ENCODE data around the gene CCDC60.
A peak's percentile ranks its signal among the peaks of the same experiment; 100 is the strongest.

The CCDC60 gene

DNA sequence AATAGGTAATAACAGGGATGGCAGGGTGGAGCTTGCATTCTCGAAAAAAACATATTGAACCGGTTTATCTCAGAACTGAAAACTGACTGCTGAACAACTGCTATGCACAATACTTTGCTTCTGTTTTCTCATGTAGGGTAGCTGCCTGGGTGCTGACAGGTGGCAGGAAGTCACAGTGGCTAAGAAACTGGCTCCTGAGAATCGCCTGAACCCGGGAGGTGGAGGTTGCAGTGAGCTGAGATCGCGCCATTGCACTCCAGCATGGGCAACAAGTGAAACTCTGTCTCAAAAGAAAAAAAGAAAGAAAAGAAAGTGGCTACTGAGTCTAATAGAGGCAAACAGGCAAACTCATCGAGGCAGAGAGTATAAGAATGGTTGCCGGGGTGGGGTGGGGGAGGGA, 113.1 kb downstream of the CCDC60 start:
- DNase-seq: no peak

DNA sequence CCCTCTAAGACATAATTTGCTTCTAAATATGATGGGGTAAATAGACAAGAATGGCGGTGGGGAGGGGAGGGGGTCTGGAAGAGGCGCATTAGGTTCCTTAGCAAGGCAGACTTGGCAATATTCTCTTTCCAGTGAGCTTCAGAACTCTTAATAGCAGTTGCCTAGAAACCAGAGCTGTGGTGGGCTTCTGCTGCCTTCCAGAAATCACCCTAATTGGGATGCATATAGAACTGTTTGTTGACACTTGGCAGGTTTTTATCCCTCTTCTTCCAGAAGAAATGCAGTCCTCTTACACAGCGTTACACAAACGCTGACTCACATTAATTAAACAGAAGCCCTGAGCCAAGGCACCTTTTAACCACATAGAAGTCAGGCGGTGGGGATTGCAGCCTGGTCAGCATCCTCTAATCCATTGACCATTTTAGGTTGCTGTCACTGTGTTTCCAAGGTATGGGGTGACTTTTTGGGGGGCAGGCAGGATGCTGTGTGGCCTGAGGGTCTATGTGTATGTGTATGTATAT, 114.1 kb downstream of the CCDC60 start:
- DNase-seq: no peak

DNA sequence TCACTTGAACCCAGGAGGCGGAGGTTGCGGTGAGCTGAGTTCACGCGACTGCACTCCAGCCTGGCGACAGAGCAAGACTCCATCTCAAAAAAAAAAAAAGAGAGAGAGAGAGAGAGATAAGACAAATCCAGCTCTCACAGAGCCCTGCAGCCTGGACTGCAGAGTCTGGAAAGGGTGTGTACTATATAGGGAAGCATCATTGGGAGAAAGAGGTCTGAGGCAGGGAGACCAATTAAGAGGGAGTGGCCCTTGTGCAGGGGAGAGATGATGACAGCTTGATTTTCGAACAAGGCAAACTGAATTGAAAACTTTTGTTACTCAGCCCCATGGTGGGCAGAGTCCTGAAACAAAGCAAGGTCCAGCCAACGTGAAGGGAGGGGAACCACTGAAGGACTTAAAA, 116.2 kb downstream of the CCDC60 start:
- no peak for DNase-seq

DNA sequence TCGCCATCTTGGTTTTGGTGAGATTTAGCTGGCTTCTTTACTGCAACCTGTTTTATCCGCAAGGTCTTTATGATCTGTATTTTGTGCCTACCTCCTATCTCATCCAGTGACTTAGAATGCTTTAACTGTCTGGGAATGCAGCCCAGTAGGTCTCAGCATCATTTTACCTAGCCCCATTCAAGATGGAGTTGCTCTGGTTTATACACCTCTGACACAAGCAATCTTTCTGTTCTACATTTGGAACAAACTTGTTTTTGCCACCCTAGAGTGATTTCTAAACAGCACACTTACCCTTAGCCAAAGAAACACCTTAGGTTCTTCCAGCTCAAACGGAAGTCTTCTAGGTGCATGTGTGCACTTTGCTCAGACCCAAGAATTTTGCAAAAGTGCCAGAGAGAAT, 122.3 kb downstream of the CCDC60 start:
- no peak for DNase-seq

DNA sequence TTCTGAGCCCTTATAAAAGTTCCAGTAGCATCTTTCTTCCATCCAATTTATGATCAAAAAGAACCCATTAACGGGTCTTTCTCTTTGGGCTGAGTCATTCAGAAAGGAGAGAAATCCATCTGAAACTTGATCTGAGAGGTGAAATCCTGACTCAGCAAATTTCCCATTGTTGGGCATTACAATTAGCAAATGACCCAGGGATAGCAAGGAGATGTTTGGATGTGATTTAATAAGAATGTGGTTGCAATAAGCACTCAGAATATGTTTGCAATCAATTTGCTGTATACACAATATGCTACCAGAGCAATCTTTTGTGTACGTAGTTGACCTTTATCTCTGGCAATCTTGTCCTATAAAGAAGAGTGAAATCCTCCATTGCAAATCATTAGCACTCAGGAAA, 122.7 kb downstream of the CCDC60 start:
- DNase-seq: no peak

DNA sequence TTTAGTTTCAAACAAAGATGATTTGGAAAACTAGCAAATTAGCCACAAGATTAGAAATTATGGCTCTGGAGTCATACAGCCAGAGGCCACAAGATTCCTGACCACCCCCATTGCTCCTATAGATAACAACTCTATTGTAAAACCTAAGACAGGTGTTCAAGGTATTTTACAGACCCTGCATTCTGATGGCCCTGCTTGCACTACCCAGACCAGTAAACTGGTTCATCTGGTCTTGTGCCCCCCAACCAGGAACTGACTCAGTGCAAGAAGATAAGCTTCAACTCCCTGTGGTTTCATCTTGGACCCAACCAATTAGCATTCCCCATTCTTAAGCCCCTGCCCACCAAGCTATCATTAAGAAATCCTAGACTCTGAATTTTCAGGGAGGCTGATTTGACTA, 125.0 kb downstream of the CCDC60 start:
- no peak for DNase-seq

DNA sequence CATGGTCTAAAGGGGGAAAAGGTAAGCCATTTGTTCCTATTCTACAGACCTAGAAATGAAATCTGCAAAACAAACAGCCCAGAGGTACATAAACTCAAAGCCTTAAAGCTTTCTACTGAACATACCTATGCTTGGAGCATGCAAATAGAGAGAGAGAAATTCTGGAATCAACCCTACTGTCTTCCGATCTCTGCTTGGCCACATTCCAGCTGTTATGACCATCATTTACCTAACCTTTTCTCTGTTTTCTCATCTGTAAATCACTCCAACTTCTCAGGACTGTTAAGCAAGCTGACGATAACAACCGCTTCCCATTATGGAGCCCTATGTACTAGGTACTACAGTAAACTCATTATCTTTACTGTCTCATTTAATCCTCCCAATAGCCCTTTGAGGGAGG, 126.3 kb downstream of the CCDC60 start:
- no peak for DNase-seq

DNA sequence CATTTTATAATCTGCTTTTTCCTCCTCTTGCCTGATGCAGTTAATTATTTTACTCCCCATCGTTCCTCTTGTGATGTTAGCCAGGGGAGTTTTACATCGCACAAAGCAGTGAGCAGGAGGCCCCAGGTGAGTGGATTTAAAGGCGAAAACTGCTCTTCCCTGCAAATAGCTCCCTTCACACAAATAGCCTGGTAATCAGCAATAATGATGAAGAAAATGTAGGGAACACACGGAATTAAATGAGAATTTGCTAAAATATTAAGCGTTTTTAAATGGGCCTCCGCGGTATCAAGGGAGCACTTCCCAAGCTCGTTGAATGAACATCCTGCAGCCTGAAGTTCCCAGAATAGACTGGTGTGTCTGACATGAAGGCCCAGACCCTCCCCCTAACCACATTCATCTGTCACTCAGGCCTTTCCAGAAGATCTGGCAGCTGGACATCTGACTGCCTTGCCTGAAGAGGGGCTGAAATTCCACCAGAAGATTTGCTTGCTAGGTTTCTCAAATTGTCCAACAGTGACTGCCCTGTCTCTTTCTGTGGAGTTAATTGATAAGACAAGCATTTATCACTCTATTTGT, 127.2 kb downstream of the CCDC60 start:
- no peak for DNase-seq

DNA sequence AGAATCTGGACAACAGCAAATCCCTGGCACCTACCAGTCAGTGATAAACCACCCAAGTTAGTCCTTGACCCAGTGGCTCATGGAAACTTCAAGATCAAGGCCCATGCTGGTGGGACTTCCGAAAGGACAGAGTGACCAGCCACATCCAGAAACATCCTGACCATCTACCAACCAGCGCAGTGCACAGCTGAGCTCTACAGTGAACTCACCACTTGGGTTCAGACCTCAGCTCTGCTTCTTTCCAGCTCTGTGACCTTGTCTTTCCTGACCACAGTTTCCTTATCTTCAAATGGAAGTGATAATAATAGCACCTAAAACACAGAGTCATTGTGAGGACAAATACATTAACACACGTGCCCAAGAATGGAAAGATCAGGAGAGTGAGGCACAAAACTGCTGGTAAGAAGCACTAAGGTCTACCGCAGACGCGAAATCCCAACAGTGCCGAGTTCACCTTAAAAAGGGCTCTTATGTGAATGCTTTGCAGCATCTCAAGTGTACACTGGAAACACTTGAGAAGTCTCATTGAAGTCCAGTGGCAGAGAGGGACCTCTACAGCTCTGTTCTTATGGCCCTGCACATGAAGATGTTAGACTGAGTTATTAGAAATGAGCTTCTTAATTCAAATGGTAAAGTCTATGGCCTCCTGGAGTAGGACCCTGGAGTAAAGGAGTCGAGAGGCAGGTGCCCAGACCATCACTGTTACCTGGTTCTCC, 128.8 kb downstream of the CCDC60 start:
- no peak for DNase-seq

DNA sequence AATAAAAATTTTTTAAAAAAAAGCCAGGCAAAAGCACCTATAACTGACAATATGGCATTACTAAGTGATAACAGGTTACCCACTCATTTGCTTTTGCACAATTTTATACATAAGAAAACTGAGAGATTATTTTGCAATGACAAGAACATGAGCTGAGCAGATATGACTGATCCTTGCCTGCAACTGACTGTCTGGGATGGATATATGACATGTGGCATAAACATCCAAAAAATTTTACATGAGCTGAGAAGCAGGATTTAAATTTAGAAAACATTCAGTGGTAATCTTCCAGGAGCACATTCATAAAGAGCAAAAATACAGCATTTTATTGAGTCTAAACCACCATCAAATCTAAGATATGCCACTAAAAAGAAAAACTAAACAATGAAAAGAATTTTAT, 133.8 kb downstream of the CCDC60 start:
- no peak for DNase-seq

DNA sequence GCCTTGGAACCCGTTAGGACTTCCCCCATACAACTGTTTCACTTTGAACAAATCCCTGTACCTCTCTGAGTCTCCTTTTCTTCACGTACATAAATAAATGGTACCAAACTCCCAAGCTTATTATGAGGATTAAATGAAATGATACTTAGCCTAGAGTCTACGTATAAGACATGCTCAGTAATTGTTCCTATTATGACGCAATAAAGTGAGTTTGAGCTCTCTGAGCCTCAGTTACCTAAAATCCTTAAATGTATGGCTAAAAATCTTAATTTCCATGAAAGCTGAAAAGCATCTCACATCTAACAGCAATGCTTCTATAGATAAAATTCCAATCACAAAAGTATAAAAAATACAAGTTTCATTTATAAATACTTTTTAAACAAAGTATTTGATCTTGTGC, 141.1 kb downstream of the CCDC60 start:
- no peak for DNase-seq

DNA sequence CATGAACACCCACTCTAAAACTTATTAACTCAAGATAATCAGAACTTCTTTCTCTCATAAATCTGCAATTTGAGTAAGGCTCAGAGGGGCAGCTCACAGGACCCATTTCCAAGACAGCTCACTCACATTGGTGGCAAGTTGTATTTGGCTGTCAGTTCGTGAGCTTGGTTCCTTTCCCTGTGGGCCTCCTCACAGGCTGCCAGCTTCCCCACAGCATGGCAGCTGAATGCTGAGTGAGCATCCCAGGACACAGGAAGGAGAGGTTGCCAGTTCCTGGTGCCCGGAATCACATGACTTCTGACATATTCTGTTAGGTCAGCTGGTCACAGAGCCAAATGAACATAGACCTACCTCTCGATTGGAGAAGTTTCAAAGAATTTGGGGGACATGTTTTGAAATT, 142.4 kb downstream of the CCDC60 start:
- no peak for DNase-seq

DNA sequence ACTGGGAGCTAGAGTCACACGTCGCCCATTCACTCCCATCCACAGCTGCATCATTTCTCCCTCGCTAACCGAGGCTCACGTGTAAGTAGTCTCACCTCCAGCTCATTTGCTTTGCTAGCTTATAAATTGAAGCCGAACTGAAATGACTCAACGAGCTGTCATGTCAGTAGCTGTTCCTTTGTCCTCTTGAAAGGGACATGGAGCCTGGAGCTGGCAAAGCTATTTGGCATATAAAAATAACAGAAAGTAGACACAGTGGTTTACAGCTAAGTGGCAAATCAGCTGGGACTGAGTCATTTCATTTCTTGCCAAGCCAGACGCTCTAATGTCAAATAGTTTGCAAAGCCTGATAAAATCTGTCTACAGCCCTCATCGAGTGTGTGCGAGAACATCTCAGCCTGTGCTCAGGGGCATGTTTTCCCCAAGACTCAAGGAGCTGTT, 144.6 kb downstream of the CCDC60 start:
- no peak for DNase-seq

DNA sequence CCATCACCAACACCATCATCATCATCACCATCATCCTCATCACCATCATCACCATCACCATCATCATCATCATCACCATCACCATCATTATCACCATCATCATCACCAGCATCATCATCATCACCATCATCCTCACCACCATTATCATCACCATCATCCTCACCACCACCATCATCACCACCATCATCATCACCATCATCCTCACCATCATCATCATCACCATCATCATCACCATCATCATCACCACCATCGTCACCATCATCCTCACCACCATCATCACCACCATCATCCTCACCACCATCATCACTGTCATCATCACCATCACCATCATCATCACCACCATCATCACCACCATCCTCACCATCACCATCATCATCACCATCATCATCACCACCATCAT, 146.0 kb downstream of the CCDC60 start:
- no peak for DNase-seq

DNA sequence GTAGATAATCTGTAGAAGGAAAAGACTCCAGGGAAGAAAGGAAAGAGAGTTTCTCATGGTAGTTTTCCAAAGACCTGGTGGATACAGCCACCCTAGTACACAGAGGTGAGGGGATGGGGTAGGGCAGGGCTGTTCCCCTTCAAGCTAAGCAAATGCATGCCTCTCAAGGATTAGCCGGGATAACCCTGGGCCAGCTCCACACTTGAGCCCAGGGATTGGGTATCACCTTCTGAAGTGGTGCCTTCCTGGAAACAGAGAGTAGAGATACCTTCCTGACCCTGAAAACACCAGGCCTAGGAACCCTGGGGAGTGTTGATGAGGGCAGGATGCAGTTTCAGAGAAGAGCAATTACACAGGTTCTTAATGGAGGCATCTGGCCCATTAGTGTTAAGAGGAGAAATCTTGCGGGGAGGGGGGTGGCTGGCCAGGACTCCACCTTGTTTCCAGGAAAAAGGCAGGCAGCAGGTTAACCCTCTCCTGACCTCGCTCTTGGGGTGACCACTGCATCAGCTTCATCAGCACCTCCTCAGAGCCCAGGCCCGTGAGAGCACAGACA, 152.1 kb downstream of the CCDC60 start:
- DNase-seq: no peak

DNA sequence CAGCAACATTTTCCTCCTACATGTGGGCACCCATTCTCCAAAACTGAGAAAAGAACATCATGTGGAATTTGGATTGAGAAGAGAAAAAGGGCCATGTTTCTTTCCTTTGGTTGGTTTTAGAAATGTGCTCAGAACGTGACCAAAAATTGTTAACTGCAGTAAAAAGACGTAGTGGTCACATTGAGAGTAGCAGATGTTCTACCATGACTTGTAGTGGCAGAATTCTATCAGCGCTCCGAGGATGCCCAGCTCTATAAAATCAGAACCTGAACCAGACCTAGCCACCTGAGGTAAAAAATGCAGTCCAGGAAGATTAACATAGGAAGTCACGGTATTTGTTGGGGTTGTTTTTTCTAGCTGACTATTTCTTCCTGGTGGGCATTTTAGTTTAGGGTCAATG, 157.3 kb downstream of the CCDC60 start:
- no peak for DNase-seq

DNA sequence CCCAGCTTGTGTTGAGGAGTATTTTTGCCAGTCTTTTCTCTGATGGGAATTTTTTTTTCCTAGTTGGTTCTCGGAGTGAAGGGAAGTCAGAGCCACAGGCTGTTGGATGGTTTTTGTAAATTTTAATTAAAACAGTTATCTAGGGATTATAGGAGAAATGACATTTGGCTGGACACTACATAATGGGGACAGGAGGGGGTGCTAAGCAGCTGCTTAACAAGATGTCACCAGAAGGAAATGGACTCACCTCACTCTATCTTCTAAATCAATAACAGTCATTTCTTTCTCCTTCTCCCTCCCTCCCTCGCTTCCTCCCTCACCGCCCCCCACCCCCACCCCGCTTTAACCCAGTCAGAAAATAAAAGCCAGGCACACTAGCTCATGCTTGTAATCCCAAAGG, 165.7 kb downstream of the CCDC60 start:
- peak; percentile 2 for DNase-seq

DNA sequence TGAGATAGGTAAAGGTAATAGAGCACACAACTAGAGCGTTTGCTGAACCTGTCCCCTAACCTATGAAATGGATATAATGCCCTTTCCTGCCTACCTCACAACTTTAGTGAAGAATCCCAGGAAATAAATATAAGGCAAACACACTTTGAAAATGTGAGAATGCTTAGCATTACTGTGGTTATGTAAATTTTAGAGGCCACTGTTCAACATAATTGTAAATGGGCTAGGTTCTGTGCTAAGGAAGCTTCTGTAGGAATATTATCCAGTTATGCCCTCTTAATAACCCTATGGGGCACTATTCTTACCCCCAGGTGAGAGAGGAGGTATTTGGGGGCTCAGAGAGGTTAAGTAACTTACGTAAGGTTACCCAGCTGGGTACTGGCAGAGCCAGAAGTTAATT, 166.5 kb downstream of the CCDC60 start:
- no peak for DNase-seq

DNA sequence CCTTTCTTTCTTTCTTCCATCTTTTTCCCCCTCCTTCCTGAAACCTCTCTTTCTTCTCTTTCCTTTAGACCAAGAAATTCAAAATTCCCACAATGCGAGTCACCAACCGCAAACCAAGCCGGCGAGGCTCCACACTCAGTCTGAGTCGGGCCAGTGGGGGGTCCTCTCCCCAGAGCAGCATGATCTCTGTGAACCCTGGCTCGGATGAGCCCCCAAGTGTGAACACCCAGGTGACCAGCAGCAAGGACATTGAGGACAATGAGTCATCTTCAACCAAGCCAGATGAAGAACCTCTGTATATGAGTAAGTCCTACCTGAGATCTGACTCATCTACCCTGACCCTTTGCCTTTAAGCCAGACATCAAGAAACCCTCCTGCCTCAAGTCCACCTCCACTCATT, 170.5 kb downstream of the CCDC60 start:
- no peak for DNase-seq

DNA sequence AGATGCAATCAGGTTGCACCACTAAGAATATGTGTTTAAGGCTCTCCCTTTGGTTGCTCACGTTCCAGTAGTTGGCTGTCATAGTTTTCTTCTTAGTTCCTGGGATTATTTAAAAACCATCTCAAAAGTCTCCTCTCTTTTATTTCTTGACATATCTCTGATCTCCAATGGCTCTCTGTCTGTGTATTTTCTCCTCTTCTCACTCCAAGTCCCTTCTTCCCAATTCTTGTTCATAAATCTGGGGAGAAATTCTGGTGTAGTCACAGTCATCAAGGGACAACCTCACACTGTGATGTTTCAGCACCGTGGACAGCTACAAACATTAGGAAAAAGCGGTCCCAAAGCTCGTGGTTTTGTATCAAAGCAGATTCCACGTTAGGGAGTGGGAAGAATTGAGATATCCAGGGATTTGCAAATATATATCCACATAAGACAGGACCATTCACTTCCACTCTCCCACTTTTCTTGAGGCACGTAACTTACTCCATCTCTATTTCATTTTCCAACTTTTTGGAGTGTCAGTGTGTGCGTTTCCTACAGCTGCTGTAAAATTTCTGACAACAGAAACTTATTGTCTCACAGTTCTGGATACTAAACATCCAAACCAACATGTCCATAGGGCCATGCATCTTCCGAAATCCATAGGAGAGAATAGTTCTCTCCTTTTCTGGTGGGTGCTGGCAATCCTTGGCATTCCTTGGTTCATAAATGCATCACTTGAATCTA, 178.4 kb downstream of the CCDC60 start:
- peak; percentile 48 for DNase-seq

DNA sequence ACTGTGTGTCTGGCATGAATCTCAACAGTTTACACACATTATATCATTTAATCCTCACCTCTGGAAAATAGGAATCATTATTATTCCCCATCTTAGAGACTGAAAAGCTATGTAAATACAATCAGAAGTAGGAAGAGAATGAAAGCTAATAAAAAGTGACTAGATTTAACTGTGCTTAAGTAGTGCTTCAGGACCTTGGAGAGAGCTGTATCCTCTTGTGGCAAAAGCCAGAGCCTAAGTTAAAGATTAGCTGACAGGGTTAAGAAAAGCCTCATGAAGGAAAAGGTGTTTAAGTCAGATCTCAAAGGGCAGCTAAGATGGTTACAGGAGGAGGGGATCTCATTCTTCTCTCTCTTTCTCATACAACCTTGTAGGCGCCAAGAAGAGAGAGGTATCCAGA, 193.7 kb downstream of the CCDC60 start:
- peak; percentile 50 for DNase-seq

DNA sequence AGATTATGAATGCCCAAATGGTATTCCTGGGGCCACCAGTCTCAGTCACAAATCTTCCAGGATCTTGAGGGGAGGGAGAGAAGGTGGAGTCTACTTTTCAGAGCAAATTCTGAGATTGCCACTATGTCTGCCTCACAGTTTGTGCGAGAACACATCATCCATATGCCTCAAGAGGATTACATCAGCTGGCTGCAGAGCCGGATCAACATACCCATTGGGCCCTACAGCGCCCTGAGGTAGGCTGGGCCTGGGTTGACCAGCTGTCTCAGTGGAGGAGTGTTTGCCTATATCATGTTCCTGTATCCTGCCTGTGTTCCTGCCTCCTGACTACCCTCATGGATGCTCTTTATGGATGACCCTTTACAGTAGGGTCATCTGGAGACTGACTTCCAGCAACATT, 205.9 kb downstream of the CCDC60 start:
- DNase-seq: no peak

DNA sequence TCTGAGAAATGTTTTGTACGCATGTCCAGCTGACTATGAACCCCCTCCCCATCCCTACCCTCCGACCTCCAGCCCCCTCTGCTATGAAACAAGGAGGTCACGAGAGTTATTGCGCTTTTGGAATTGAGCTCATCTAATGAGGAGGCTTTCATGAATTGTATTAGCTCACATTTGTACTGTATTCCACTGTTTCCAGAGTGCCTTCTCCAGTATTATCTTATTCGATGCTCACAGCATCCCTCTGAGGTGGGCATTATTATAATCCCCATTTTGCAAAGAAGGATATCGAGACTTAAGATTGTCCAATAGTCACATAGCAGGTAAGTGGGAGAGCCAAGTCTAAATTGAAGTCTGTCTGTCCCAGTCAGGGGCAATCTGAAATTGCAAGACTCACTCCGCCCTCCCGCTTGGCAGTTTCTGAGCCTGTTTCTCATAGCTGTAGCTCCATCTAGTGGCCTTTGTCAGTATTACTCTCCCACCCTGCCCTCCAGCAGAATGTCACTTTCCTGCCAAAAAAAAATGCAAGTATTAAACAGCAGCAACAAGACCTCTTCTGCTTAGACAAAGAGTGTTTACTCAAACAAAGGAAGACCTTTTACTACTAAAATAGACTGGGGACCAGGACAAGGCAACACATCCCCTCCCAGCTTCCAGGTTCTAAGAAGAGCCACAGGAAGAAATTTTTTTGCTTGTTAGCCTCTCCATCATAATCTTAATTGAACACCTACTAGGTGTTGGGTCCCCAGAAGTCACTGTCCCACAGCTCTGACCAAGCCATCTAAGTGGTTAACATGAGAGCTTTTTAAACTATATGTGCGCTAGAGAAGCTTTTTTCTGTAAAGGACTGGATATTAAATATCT, 210.5 kb downstream of the CCDC60 start:
- peak; percentile 83 for DNase-seq

Data from hematopoietic multipotent progenitor cell treated with erythropoietin and hydrocortisone succinate and interleukin-3 and kit ligand, for 4 days (in vitro differentiated cells).